Pancreas (tissue), 10 donors: ENCODE data around the gene RAC2. TPM values are rescaled to one million over a fixed set of nuclear protein-coding genes. Genes with fewer than 3 reads are reported as not detected.
"Not testable (repeated sequence)": the region's sequence is repeated elsewhere in the genome, so short reads cannot be mapped to it uniquely, and the experiment has no call there.

Source experiments
- ATAC-seq, 4 donors: fragments of 200-7000 bp; cut with Tn5 transposase; one replicate each; pipeline versions ENCODE4 v1.8.0 to v1.9.1; 2020; ENCODE audit warnings: mild to moderate bottlenecking in 4 of 4, moderate library complexity in 4 of 4
- DNase-seq, 6 donors: peaks; one replicate each; pipeline ENCODE4 v3.0.0-alpha.2; 2020
- FAIRE-seq: peaks from 2 replicates; lab custom pipeline; 2012; peaks lifted over from hg19 to GRCh38; lab: Jason Lieb, UNC
- H3K27ac ChIP-seq, 4 donors: fragments of 200-600 bp; sonication (generic); 1 replicate in 3 of 4; 2 replicates in 1 of 4; pipeline versions ENCODE4 v1.5.0 to v1.8.0; 2020
- H3K27me3 ChIP-seq, 4 donors: fragments of 200-600 bp; one replicate each; pipeline ENCODE4 v1.8.0; 2021
- H3K36me3 ChIP-seq, 3 donors: fragments of 200-600 bp; sonication (generic) in 1 of 3; one replicate each; pipeline versions ENCODE4 v1.5.0 to v1.8.0; 2020 to 2021
- H3K4me1 ChIP-seq, 3 donors: fragments of 200-600 bp; one replicate each; pipeline ENCODE4 v1.8.0; 2021
- H3K4me3 ChIP-seq, 4 donors: fragments of 200-600 bp; sonication (generic) in 2 of 4; one replicate each; pipeline versions ENCODE4 v1.5.0 to v1.8.0; 2020 to 2021
- H3K9me3 ChIP-seq, 4 donors: fragments of 200-600 bp; one replicate each; pipeline ENCODE4 v1.8.0; 2021
- CTCF ChIP-seq, 4 donors: fragments of 200-600 bp; sonication (generic) in 3 of 4; IDR thresholded peaks; one replicate each; pipeline versions ENCODE4 v1.5.0 to v1.8.0; 2021; ENCODE audit warnings: antibody characterized with exemption in 4 of 4
- WGBS, 2 donors: extraction: QIAGEN DNeasy Blood & Tissue Kit; methylation state at CpG; one replicate each; pipeline ENCODE4 v1.1.7; 2013; 5-methylcytosine and 5-hydroxymethylcytosine counted together
- intact Hi-C, 3 donors: fragments of 100-400 bp; cut with DNase I; formaldehyde crosslinking; loops; one replicate each; pipeline versions ENCODE4 v1.11.1 to v1.14.2; 2022
- polyA plus RNA-seq, 2 donors: library from polyadenylated mRNA; stranded (reverse); fragments of 200-250 nt; gene quantifications; one replicate each; pipeline ENCODE4 v1.2.3, GENCODE V29; 2013
- total RNA-seq, 6 donors: library from RNA; stranded (reverse); fragmentation: NEBNext Ultra II Directional in 4 of 6; extraction: Animal tissue kit (Norgen Biotek cat#: 25700) in 4 of 6; gene quantifications; one replicate each; pipeline versions ENCODE4 v1.2.1 to v1.2.4, GENCODE V29; 2021 to 2023
- donor health status: healthy with polysubstance abuse.
- donor health status: DM: no; HTN: no; CAD: no; lungs with moderate emphysema.
- donor health status: DM: no; HTN: no; CAD: no.
- donor health status: control.
- donor health status: control.
- donor health status: Bipolar disorder and iron deficiency.
- donor health status: DM: yes; HTN: yes; CAD: no.
- donor health status: DM: no; HTN: no; CAD: no.
- donor health status: DM: no; HTN: no; CAD: no.
- donor health status: DM: yes; HTN: yes; CAD: no.

The RAC2 gene
- total and polyA plus RNA-seq, 8 donors: 0.91 to 12.8 (median 3.0) TPM

- intact Hi-C loops: no loop called here
- H3K9me3 ChIP-seq: no peaks in the 10 kb centered on the region
- no peak overlapping the region for H3K4me3 ChIP-seq
- FAIRE-seq (no peak), ATAC-seq (no peak), DNase-seq (no peak)
- H3K27ac ChIP-seq: no peak overlapping the region
- H3K36me3 ChIP-seq: no peaks in the 10 kb centered on the region
- TF ChIP-seq CTCF (IDR thresholded peaks at IDR 0.05): no peak
- no peaks in the 10 kb centered on the region for H3K4me1 ChIP-seq
- peaks cover 0 to 22% (median 5%) of the 10 kb centered on the region in 4 donors for H3K27me3 ChIP-seq
These were observed 11.5 kb upstream of the RAC2 start for GRCh38 chr22:37255558-37256006.

GRCh38 chr22:37254867-37255233 lies 10.8 kb upstream of the RAC2 start:
- ATAC-seq: no peak
- peaks cover 0 to 22% (median 5%) of the 10 kb centered on the region in 4 donors for H3K27me3 ChIP-seq

GRCh38 chr22:37254209-37254866 lies 10.3 kb upstream of the RAC2 start:
- no peaks in the 10 kb centered on the region for H3K36me3 ChIP-seq
- H3K9me3 ChIP-seq: no peaks in the 10 kb centered on the region
- no peak overlapping the region for H3K27ac ChIP-seq
- DNase-seq: no peak
- no peak for ATAC-seq
- H3K4me3 ChIP-seq: no peak overlapping the region
- H3K4me1 ChIP-seq: no peaks in the 10 kb centered on the region
- no peak for TF ChIP-seq CTCF (IDR thresholded peaks at IDR 0.05)
- intact Hi-C loops: no loop called here
- H3K27me3 ChIP-seq: peaks cover 0 to 20% (median 5%) of the 10 kb centered on the region in 4 donors
- no peak for FAIRE-seq
- 79 to 92% methylated on average over 5 of the region's 5 CpGs for WGBS, 2 donors

More at GRCh38 chr22:37254867-37255233, 10.8 kb upstream of the RAC2 start:
- no peak for DNase-seq
- no peak for TF ChIP-seq CTCF (IDR thresholded peaks at IDR 0.05)
- no peaks in the 10 kb centered on the region for H3K36me3 ChIP-seq
- H3K4me3 ChIP-seq: no peak overlapping the region
- H3K4me1 ChIP-seq: no peaks in the 10 kb centered on the region
- no peaks in the 10 kb centered on the region for H3K9me3 ChIP-seq
- FAIRE-seq: no peak
- H3K27ac ChIP-seq: no peak overlapping the region
- intact Hi-C loops: no loop called here
- 46 to 53% methylated on average over 5 of the region's 5 CpGs for WGBS, 2 donors

GRCh38 chr22:37253126-37253660 lies 9.1 kb upstream of the RAC2 start:
- intact Hi-C loops: no loop called here
- no peaks in the 10 kb centered on the region for H3K36me3 ChIP-seq
- WGBS, 2 donors: 55 to 60% methylated on average over 7 of the region's 7 CpGs
- DNase-seq (no peak), FAIRE-seq (no peak), ATAC-seq (no peak)
- no peak overlapping the region for H3K27ac ChIP-seq
- H3K4me3 ChIP-seq: no peak overlapping the region
- H3K4me1 ChIP-seq: no peaks in the 10 kb centered on the region
- no peaks in the 10 kb centered on the region for H3K9me3 ChIP-seq
- peaks cover 0 to 15% (median 5%) of the 10 kb centered on the region in 4 donors for H3K27me3 ChIP-seq
- no peak for TF ChIP-seq CTCF (IDR thresholded peaks at IDR 0.05)

- H3K36me3 ChIP-seq, H3K4me1 ChIP-seq, H3K27ac ChIP-seq, intact Hi-C loops, FAIRE-seq, DNase-seq, H3K9me3 ChIP-seq, ATAC-seq, H3K4me3 ChIP-seq: not testable (repeated sequence)
- peaks cover 0 to 12% (median 5%) of the 10 kb centered on the region in 4 donors for H3K27me3 ChIP-seq
- WGBS, 2 donors: 70 to 86% methylated on average over 8 of the region's 8 CpGs
These were observed 7.8 kb upstream of the RAC2 start for GRCh38 chr22:37251836-37252235.
